GM18909 (cell line): ENCODE data around the gene GLT8D1.
"Not testable (repeated sequence)": the region's sequence is repeated elsewhere in the genome, so short reads cannot be mapped to it uniquely, and the experiment has no call there.

Experiments used
- ATAC-seq: cut with Tn5 transposase; IDR thresholded peaks from one replicate; pipeline ENCODE4 v1.9.1; 2021; ENCODE audit warnings: mild to moderate bottlenecking; ENCODE audit not compliant: unreplicated experiment, poor library complexity

GLT8D1 gene

GRCh38 chr3:52684184-52684583 is 21.4 kb downstream of the GLT8D1 start:
- ATAC-seq = no peak

GRCh38 chr3:52683611-52684010 is 22.0 kb downstream of the GLT8D1 start:
- no peak for ATAC-seq

GRCh38 chr3:52682016-52682415 is 23.6 kb downstream of the GLT8D1 start:
- ATAC-seq = no peak

- no peak for ATAC-seq
Measured at GRCh38 chr3:52681596-52681995, 24.0 kb downstream of the GLT8D1 start.

GRCh38 chr3:52679811-52680210 is 25.8 kb downstream of the GLT8D1 start:
- no peak for ATAC-seq

- no peak for ATAC-seq
Measured at GRCh38 chr3:52679199-52679538, 26.4 kb downstream of the GLT8D1 start.

GRCh38 chr3:52678265-52679198 is 27.1 kb downstream of the GLT8D1 start:
- no peak for ATAC-seq

GRCh38 chr3:52676201-52676600 is 29.4 kb downstream of the GLT8D1 start:
- ATAC-seq = not testable (repeated sequence)

GRCh38 chr3:52671676-52672075 is 33.9 kb downstream of the GLT8D1 start:
- ATAC-seq = no peak

GRCh38 chr3:52670621-52671521 is 34.7 kb downstream of the GLT8D1 start:
- peak; percentile 74 for ATAC-seq

- ATAC-seq = no peak
Measured at GRCh38 chr3:52663098-52663497, 42.5 kb downstream of the GLT8D1 start.

- no peak for ATAC-seq
Measured at GRCh38 chr3:52660046-52660445, 45.5 kb downstream of the GLT8D1 start.

- ATAC-seq = no peak
Measured at GRCh38 chr3:52655895-52656294, 49.7 kb downstream of the GLT8D1 start.

- no peak for ATAC-seq
Measured at GRCh38 chr3:52651592-52651991, 54.0 kb downstream of the GLT8D1 start.

- ATAC-seq = no peak
Measured at GRCh38 chr3:52650439-52650838, 55.2 kb downstream of the GLT8D1 start.

GRCh38 chr3:52649461-52650210 is 56.0 kb downstream of the GLT8D1 start:
- no peak for ATAC-seq

- no peak for ATAC-seq
Measured at GRCh38 chr3:52645549-52645948, 60.0 kb downstream of the GLT8D1 start.
